Measurements from ENCODE around the gene THSD7A.

Gene THSD7A

DNA sequence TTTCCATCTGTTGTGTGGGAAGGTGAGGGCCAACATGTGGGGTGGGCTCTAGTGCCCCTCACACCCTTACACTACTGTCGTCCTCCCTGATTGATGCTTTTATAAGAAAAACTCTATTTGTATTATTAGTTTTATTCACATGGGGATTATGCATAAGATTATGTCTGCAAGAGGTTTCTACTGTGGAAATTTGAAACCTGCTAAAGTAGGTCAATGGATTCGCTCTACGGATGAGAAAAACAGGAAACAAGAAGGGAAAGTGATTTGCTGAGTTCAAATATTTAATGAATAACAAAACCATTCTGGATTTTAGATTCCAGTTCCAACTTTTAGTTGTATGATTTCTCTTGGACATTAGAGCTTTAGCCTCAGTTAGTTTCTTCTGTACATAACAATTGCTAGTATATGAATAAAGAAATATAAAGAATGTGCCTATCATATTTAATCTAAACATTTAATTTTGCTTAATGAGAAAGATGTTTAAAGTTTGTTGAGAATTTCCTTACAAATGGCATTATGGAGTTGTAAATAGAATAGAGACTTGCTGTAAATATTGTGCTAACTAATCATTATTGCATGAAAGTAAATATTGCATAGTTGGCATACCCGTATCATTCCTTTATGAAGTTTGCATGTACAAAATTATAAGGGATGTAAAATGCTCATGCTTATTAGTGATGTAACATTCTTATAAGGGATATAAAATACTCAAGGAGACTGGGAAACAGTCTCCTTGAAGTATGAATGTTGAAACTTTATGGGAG lies 193.8 kb downstream of the THSD7A start:
- DNase-seq (ENCODE audit: low read depth in 2 of 2) = no peak

GRCh38 chr7:11636274-11636673 lies 195.7 kb downstream of the THSD7A start:
- no peak for DNase-seq (ENCODE audit: low read depth in 2 of 2)

GRCh38 chr7:11633310-11633709 lies 198.7 kb downstream of the THSD7A start:
- no peak for DNase-seq (ENCODE audit: low read depth in 2 of 2)

DNA sequence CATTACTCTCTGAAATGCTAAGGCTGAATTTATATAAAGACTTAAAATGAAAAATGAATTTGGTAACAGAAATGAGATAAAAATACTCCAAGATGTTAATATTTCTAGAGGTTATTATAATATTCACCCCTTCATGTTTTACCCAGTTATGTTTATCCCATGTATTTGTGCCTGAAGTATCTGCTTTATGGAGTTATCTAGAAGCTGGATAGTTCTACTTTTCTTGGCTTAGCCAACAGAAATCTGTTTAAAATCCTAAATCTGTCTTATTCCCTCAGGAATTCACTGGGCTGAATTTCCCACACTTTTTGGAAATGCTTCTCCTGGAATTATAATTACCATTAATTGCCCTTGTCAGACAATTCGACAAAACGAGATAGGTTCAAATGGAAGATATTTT lies 201.6 kb downstream of the THSD7A start:
- no peak for DNase-seq (ENCODE audit: low read depth in 2 of 2)

DNA sequence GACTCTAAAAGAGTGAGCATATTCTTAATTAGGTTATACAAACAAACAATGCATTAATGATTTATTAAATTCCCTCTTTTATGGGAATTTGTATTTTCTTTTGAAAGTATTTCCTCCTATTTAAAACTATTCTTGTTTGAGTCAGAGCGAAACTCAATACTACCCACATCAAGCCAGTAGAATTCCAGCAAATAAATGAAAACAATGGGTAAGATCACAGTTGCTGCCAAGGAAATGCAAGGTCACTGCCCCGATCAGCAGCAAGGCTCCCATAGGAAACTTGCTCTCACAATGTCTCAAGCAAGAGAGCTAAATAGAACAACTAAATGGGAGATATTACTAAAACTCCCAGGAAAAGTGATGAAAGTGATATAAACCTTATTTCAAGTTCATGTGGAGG lies 206.3 kb downstream of the THSD7A start:
- no peak for DNase-seq (ENCODE audit: low read depth in 2 of 2)

- no peak for DNase-seq (ENCODE audit: low read depth in 2 of 2)
These were observed 208.8 kb downstream of the THSD7A start for GRCh38 chr7:11623093-11623678.

DNA sequence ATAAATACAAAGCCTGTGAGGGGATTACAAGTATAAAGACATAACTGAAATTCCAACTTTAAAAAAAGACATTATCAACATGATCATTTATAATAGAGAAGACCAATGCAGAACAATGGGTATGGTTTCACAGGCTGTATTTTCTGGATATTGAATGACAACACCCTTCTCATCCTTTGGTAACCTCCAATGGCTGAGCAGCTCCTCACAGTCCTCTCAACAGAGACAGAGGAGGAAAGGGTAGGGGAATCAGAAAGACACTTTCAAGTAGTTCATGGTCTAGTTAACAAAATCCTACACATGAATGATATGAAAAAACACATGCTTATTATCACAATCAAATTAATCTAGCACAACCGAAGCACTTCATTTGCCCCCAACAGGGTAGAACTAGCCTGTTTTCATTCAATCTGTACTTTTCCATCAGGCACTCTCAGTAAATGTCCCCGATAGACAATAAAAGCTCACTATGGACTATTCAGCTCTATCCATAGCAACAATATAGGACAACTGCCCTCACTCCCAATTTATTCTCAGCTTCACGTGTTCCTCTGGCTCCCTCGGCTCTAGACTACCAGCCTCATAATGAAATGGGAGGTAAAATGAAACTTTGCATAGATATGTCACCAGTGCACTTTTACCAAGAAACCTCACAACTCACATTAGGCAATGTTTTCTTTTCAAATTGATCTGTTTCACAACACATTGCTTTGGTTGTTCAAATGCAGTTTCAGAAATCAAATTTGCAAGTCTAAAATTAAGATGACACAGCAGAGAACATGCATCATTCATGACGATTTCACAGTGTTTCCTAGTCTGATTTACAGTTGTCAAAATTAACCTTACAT lies 211.4 kb downstream of the THSD7A start:
- no peak for DNase-seq (ENCODE audit: low read depth in 2 of 2)

GRCh38 chr7:11616466-11616865 lies 215.5 kb downstream of the THSD7A start:
- DNase-seq (ENCODE audit: low read depth in 2 of 2) = no peak

- DNase-seq (ENCODE audit: low read depth in 2 of 2) = no peak
These were observed 216.8 kb downstream of the THSD7A start for GRCh38 chr7:11615174-11615573.

DNA sequence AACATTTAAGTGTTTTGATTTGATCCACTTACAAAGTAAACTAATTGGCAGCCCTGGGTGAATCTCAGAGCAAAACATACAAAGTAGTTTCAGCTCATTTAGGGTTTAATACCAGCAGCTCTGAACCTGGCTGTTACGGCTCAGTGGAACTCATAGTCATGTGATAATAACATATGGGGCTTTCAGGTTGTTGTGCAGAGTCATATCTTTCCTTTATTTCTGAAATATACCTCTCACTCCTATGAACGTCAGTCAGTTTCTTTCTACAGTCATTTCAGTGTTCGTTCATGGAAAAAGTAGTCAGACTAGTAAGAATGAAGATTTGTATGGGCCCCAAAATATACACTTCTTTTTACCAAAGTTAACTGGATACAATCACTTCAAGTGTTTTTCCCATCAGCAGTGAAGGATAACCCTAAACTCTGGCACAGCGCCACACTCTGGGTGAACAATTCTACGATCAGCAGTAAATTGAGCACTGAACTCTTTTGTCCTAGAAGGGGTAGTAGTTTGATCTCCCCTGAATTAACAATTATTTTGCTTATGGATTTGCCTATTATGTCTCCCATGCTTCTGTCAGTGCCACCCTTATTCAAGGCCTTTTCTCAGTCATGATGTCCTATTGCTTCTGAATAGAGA lies 218.6 kb downstream of the THSD7A start:
- no peak for DNase-seq (ENCODE audit: low read depth in 2 of 2)

- no peak for DNase-seq (ENCODE audit: low read depth in 2 of 2)
These were observed 219.3 kb downstream of the THSD7A start for GRCh38 chr7:11612737-11613136.

DNA sequence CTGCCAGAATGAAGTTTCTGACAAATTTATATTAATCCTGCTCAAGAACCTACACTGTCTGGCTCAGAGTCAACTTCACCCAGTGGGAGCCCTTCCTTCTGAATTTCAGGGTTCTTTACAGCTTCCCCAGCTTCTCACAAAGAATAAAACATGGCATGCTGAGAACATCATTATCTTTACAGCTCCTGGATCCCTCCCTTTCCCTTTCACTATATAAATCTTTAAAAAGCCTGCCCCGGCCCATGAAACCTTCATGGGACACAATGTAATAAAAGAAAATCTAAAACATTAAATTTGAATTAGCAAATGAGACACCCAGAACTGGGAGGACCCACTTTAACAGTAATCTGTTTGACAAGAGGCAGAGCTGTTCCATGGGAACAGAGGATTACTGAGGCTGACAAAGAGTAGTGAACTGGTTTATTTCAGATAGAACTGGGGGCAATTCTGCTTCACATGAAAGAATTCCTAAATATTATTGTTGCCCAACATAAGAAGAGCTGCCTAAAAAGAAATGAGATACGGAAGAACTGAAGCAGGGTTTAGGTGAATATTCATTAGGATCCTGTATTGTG lies 222.8 kb downstream of the THSD7A start:
- no peak for DNase-seq (ENCODE audit: low read depth in 2 of 2)

GRCh38 chr7:11607686-11608085 lies 224.3 kb downstream of the THSD7A start:
- DNase-seq (ENCODE audit: low read depth in 2 of 2) = no peak

DNA sequence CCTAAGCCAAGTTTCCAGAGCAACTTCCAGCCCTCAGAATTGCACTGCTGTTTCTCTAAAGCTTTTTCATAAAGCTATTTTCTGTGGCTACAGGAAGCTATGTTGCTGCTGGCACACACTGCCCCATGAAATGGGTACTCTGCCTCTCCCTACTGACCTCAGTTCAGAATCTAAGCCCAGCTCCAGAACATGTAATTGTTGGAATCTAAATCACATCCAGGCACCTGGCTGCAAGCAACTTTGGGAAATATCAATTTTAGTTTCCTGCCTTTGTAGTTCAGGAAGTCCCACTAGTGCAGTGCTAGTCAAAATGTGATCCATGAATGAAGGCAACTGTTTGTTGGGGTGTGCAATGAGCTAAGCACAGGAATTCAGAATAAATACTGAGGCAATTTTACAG lies 226.2 kb downstream of the THSD7A start:
- DNase-seq (ENCODE audit: low read depth in 2 of 2) = no peak

- no peak for DNase-seq (ENCODE audit: low read depth in 2 of 2)
These were observed 227.5 kb downstream of the THSD7A start for GRCh38 chr7:11604505-11604904.

GRCh38 chr7:11601761-11602160 lies 230.2 kb downstream of the THSD7A start:
- DNase-seq (ENCODE audit: low read depth in 2 of 2) = no peak

DNA sequence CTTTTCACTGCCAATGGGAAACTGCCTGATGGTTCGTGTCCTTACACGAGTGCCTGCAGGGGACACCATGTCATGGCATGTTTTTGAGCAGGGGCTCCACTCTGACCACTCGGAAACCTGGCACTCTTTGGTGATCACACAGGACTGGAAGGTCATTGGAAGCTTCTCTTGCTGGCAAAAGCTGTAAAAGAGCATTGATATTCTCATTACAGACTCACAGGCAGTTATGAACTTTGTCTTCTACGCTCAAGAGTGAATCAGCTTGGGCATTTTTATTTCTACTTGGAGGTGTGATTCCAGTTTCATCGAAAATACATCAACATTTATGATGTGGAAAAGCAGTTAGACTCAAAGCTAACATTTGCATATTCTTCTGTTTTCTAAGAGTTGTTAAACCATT lies 238.7 kb downstream of the THSD7A start:
- DNase-seq (ENCODE audit: low read depth in 2 of 2) = no peak

DNA sequence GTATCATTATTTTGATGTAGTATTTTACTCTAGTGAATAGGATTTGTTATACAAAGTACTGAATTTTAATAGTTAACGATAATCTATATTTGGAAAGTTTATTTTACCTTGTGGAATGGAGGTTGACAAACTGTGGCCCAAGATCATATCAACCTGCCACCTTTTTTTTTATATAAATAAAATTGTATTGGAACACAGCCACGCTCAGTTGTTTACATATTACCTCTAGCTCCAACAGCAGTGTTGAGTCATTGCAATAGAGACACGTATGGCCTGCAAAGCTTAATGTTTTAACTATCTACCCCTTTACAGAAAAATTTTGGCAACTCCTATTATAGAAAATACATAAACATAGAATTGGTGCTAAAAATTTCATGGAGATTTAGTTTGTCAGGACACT lies 239.3 kb downstream of the THSD7A start:
- DNase-seq (ENCODE audit: low read depth in 2 of 2) = no peak

DNA sequence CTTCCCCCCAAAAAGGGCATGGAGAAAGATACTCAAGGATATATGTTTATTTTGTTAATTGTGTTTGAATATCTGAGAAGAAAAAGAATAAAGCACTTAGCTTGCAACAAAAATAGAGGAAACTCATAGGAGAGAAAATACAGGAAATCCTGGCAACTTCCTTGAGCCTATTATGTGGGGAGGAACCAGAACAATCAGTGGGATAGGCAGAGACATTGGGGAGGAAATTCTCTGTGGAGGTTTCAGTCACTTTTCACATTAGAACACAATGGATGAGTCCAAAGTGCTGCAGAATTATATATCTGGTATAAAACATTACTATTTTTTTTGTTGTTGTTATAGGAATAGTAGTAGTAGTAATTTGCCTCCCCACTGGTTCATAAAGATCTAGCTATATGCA lies 240.1 kb downstream of the THSD7A start:
- no peak for DNase-seq (ENCODE audit: low read depth in 2 of 2)

GRCh38 chr7:11591055-11591633 lies 240.9 kb downstream of the THSD7A start:
- no peak for DNase-seq (ENCODE audit: low read depth in 2 of 2)

DNA sequence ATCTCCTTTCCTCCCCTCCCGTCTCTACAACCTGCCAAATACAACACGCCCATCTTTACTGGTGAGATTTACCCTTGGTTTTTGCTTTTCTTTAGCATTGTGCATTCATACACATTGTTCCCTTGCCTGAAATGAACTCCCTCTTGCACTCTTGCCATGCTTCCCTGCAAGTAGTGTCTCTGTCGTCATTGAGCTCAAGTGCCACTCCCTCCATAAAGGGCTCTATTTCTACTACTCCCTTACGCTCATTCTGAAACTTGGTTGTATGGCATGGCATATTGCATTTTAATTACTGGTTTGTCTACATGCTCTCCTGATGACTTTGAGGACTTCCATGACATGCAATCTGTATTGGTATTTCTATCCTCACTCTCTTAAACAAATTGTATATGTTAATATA lies 242.7 kb downstream of the THSD7A start:
- DNase-seq (ENCODE audit: low read depth in 2 of 2) = no peak

DNA sequence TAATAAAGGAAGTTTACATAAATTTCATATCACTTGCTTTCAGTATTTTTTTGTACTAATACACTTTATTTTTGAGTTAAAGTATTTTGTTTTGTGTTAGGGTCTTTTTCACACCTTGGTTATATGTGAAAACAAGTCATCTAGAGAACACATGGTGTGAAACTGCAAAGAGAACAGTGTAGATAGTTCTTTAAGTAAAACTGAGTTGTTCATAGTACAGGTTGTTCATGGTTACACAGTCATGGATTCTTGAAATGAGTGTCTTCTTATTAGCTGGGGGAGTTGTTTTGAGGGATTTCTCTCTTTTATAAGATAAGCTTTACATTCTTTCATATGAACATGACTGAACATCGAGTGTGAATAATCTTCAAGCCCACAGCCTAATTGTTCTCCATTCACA lies 244.2 kb downstream of the THSD7A start:
- DNase-seq (ENCODE audit: low read depth in 2 of 2) = no peak
